Panc1 (cell line): ENCODE data around the gene LINC00305. TPM values are rescaled to one million over a fixed set of nuclear protein-coding genes. Genes with fewer than 3 reads are reported as not detected.

ENCODE experiments used
- ATAC-seq: fragments of 200-7000 bp; cut with Tn5 transposase; 2 replicates; pipeline ENCODE4 v1.9.1; 2020; ENCODE audit warnings: mild to moderate bottlenecking, moderate library complexity
- BruUV-seq: library from RNA; stranded (reverse); fragments of 400-500 nt; replicated peaks from 2 replicates; lab custom pipeline; 2021; lab: Mats Ljungman, UMichigan
- CTCF ChIA-PET: fragments of 300-600 bp; sonication (Branson Sonifier 250); formaldehyde crosslinking; loops from one replicate; lab custom pipeline; 2022; ENCODE audit warnings: antibody characterized with exemption; lab: Charles Lee
- POLR2A ChIA-PET: fragments of 300-600 bp; sonication (Branson Sonifier 250); formaldehyde crosslinking; loops from one replicate; lab custom pipeline; 2022; ENCODE audit warnings: antibody characterized with exemption; lab: Charles Lee
- DNase-seq: peaks from one replicate; pipeline ENCODE4 v3.0.0-alpha.2; 2010; ENCODE audit warnings: low read depth, low spot score
- H3K27ac ChIP-seq: 2 replicates; pipeline ENCODE4 v1.5.1; 2011; ENCODE audit warnings: mild to moderate bottlenecking, low read length, inconsistent platforms
- H3K27me3 ChIP-seq: fragments of 200-500 bp; sonication (Bioruptor generic); 2 replicates; pipeline ENCODE4 v1.6.0; 2014; ENCODE audit warnings: low read length, inconsistent platforms; ENCODE audit not compliant: control insufficient read depth, insufficient read depth
- H3K36me3 ChIP-seq: fragments of 200-500 bp; sonication (Bioruptor generic); 2 replicates; pipeline ENCODE4 v1.5.1; 2014; ENCODE audit warnings: inconsistent platforms, mild to moderate bottlenecking, low read length, moderate library complexity; ENCODE audit not compliant: control insufficient read depth, insufficient read depth
- H3K4me1 ChIP-seq: 2 replicates; pipeline ENCODE4 v1.5.1; 2011; ENCODE audit warnings: inconsistent platforms, mild to moderate bottlenecking, low read length, moderate library complexity; ENCODE audit not compliant: control insufficient read depth, insufficient read depth
- H3K4me3 ChIP-seq, 2 experiments: 2 replicates each; pipeline ENCODE4 v1.5.1; 2011 to 2012; ENCODE audit warnings: low read depth in 2 of 2, low read length in 2 of 2, mild to moderate bottlenecking in 2 of 2, inconsistent platforms in 1 of 2, moderate library complexity in 1 of 2
- H3K9me3 ChIP-seq: fragments of 200-500 bp; sonication (Bioruptor generic); 2 replicates; pipeline ENCODE4 v1.5.1; 2014; ENCODE audit warnings: low read depth, mild to moderate bottlenecking, inconsistent platforms, low read length, moderate library complexity; ENCODE audit not compliant: control insufficient read depth, insufficient read depth
- POLR2AphosphoS5 ChIP-seq: IDR thresholded peaks from 2 replicates; pipeline ENCODE4 v1.6.1; 2012; ENCODE audit warnings: mild to moderate bottlenecking, low read depth, low read length, moderate library complexity
- SIN3A ChIP-seq: IDR thresholded peaks from 2 replicates; pipeline ENCODE4 v1.6.1; 2012; ENCODE audit warnings: low read depth, mild to moderate bottlenecking, low read length, moderate library complexity, borderline replicate concordance; ENCODE audit not compliant: insufficient read depth
- TCF7L2 ChIP-seq: IDR thresholded peaks from 2 replicates; pipeline ENCODE4 v1.6.1; 2011; ENCODE audit warnings: mild to moderate bottlenecking, low read depth, low read length, inconsistent platforms
- in situ Hi-C: cut with HindIII; loops from 2 replicates; pipeline ENCODE4 v1.10.0; 2016; ENCODE audit warnings: low sequenced_read_pairs, low pct_unique_long_range_greater_than_20kb
- intact Hi-C: fragments of 100-400 bp; cut with micrococcal nuclease; formaldehyde crosslinking; loops from one replicate; pipeline ENCODE4 v1.10.0; 2022; ENCODE audit not compliant: unreplicated experiment
- total RNA-seq: library from RNA; stranded (reverse); gene quantifications from one replicate; pipeline ENCODE4 v1.2.1, GENCODE V29; 2021; ENCODE audit not compliant: unreplicated experiment
- TF ChIP-seq, protein P1 (sequence below): fragments of 450-650 bp; IDR thresholded peaks from 2 replicates; pipeline ENCODE4 v1.5.1; 2017; ENCODE audit warnings: mild to moderate bottlenecking
- TF ChIP-seq, protein P2 (sequence below), 2 experiments: IDR thresholded peaks; 2 replicates each; pipeline ENCODE4 v1.6.1; 2011 to 2012; ENCODE audit warnings: low read depth in 2 of 2, control low read depth in 1 of 2, low read length in 1 of 2, mild to moderate bottlenecking in 1 of 2, moderate library complexity in 1 of 2; ENCODE audit not compliant: insufficient read depth in 1 of 2

Gene LINC00305
- total RNA-seq, 1 experiment from 2014 or later = not detected

DNA sequence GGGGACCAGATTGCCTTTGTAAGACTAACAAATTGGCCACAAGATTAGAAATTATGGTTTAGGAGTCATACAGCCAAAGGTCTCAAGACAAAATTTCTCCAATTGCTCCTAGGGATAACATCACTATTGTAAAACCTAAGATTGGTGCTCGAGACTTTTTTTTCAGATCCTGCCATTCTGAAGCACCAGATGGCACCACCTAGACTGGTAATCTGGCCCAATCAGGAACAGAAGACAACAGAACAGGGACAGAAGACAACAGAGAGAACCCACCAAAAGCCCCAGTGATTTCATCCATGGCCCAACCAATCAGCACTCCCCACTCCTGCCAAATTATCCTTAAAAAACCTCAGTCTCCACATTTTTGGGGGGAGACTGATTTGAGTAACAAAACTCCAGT, 66.8 kb downstream of the LINC00305 start:
- BruUV-seq = no TSS peak
- CTCF ChIA-PET = no interaction called here
- H3K9me3 ChIP-seq = no peaks in the 10 kb centered on the region
- TF ChIP-seq POLR2AphosphoS5 = no peak
- no peak for TF ChIP-seq TCF7L2
- H3K4me1 ChIP-seq = no peaks in the 10 kb centered on the region
- ATAC-seq (no peak), DNase-seq (no peak)
- H3K36me3 ChIP-seq = no peaks in the 10 kb centered on the region
- in situ Hi-C loops = no loop called here
- no peaks in the 10 kb centered on the region for H3K27me3 ChIP-seq
- no peak overlapping the region for H3K4me3 ChIP-seq
- H3K27ac ChIP-seq = no peak overlapping the region
- POLR2A ChIA-PET = no interaction called here
- intact Hi-C loops = no loop called here

DNA sequence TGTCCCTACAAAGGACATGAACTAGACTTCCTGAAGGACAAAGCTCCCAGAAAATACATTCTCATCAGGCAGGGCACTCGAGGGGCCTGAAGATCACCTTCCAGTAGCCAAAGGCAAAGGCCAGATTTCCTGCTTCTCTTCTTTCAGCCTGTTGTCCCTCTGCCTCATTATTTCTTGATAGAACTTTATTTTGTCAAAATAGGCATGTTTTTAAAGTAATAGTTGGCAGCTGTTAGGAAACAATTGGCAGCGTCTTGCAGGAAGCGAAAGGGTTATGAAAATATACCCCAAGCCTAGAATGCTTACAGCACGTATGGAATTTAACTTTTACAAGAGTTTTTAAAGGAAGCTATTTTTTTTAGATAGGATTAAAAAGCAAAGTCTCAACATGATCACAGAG, 74.9 kb downstream of the LINC00305 start:
- no TSS peak for BruUV-seq
- ChIA-PET CTCF (no interaction called here), POLR2A (no interaction called here)
- intact Hi-C loops = no loop called here
- no peak for TF ChIP-seq TCF7L2
- TF ChIP-seq POLR2AphosphoS5 = no peak
- TF ChIP-seq SIN3A = no peak
- ATAC-seq (no peak), DNase-seq (no peak)
- Histone ChIP-seq H3K4me3 (no peak overlapping the region), H3K27ac (no peak overlapping the region), H3K27me3 (no peaks in the 10 kb centered on the region), H3K36me3 (no peaks in the 10 kb centered on the region), H3K9me3 (no peaks in the 10 kb centered on the region), H3K4me1 (no peaks in the 10 kb centered on the region)
- in situ Hi-C loops = no loop called here

DNA sequence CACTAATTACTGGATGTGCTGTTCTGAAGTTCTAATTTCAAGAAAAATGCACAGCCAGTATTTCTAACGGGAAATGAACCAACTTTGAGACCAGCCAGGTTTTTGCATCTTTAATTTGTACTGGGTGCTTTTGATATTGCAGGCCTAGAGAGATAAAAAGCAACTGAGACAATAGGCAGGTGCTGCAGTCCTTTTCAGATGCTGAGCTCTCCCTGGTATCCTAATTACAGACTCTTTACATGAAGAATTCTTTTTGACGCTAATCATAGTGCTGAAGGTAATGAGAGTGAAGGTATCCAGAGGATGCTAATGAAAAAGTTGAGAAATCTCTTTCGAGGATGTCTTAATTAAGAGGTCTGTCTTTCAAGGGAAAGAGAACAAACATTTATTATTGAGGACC, 93.9 kb downstream of the LINC00305 start:
- no peaks in the 10 kb centered on the region for H3K9me3 ChIP-seq
- DNase-seq (no peak), ATAC-seq (no peak)
- ChIA-PET CTCF (no interaction called here), POLR2A (no interaction called here)
- H3K4me1 ChIP-seq = no peaks in the 10 kb centered on the region
- no TSS peak for BruUV-seq
- in situ Hi-C loops = no loop called here
- no peaks in the 10 kb centered on the region for H3K27me3 ChIP-seq
- TF ChIP-seq POLR2AphosphoS5 (no peak), TCF7L2 (no peak), SIN3A (no peak)
- TF ChIP-seq, protein P1, sequence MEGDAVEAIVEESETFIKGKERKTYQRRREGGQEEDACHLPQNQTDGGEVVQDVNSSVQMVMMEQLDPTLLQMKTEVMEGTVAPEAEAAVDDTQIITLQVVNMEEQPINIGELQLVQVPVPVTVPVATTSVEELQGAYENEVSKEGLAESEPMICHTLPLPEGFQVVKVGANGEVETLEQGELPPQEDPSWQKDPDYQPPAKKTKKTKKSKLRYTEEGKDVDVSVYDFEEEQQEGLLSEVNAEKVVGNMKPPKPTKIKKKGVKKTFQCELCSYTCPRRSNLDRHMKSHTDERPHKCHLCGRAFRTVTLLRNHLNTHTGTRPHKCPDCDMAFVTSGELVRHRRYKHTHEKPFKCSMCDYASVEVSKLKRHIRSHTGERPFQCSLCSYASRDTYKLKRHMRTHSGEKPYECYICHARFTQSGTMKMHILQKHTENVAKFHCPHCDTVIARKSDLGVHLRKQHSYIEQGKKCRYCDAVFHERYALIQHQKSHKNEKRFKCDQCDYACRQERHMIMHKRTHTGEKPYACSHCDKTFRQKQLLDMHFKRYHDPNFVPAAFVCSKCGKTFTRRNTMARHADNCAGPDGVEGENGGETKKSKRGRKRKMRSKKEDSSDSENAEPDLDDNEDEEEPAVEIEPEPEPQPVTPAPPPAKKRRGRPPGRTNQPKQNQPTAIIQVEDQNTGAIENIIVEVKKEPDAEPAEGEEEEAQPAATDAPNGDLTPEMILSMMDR = no peak
- TF ChIP-seq, protein P2, sequence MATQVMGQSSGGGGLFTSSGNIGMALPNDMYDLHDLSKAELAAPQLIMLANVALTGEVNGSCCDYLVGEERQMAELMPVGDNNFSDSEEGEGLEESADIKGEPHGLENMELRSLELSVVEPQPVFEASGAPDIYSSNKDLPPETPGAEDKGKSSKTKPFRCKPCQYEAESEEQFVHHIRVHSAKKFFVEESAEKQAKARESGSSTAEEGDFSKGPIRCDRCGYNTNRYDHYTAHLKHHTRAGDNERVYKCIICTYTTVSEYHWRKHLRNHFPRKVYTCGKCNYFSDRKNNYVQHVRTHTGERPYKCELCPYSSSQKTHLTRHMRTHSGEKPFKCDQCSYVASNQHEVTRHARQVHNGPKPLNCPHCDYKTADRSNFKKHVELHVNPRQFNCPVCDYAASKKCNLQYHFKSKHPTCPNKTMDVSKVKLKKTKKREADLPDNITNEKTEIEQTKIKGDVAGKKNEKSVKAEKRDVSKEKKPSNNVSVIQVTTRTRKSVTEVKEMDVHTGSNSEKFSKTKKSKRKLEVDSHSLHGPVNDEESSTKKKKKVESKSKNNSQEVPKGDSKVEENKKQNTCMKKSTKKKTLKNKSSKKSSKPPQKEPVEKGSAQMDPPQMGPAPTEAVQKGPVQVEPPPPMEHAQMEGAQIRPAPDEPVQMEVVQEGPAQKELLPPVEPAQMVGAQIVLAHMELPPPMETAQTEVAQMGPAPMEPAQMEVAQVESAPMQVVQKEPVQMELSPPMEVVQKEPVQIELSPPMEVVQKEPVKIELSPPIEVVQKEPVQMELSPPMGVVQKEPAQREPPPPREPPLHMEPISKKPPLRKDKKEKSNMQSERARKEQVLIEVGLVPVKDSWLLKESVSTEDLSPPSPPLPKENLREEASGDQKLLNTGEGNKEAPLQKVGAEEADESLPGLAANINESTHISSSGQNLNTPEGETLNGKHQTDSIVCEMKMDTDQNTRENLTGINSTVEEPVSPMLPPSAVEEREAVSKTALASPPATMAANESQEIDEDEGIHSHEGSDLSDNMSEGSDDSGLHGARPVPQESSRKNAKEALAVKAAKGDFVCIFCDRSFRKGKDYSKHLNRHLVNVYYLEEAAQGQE (IDR thresholded peaks at IDR 0.05; ENCODE audit: insufficient read depth in 1 of 2, low read depth in 2 of 2, low read length in 1 of 2) = no peak
- H3K27ac ChIP-seq = no peak overlapping the region
- no peak overlapping the region for H3K4me3 ChIP-seq
- no peaks in the 10 kb centered on the region for H3K36me3 ChIP-seq
- intact Hi-C loops = no loop called here
